WTC11 (cell line): ENCODE data around the gene BAIAP3. TPM values are rescaled to one million over a fixed set of nuclear protein-coding genes. Genes with fewer than 3 reads are reported as not detected.
A peak's percentile ranks its signal among the peaks of the same experiment; 100 is the strongest.

ENCODE experiments used
- ATAC-seq: fragments of 200-7000 bp; cut with Tn5 transposase; 2 replicates; pipeline ENCODE4 v1.10.0; 2021; ENCODE audit warnings: mild to moderate bottlenecking, moderate library complexity
- CTCF ChIA-PET: fragments of 300-600 bp; sonication (Branson Sonifier 250); formaldehyde crosslinking; loops from one replicate; lab custom pipeline; 2021; ENCODE audit warnings: antibody characterized with exemption; lab: Charles Lee
- POLR2A ChIA-PET: fragments of 350-600 bp; sonication (Branson Sonifier 250); formaldehyde crosslinking; loops from one replicate; lab custom pipeline; 2021; ENCODE audit warnings: antibody characterized with exemption; lab: Charles Lee
- DNase-seq: peaks from one replicate; pipeline ENCODE4 v3.0.0; 2021; ENCODE audit warnings: low spot score
- H3K27ac Mint-ChIP-seq: 2 replicates; pipeline ENCODE4 v1.8.0; 2021; ENCODE audit warnings: mixed read lengths
- H3K27me3 Mint-ChIP-seq: 2 replicates; pipeline ENCODE4 v1.8.0; 2021; ENCODE audit warnings: low read depth, mild to moderate bottlenecking, moderate library complexity, mixed read lengths
- H3K36me3 Mint-ChIP-seq: 2 replicates; pipeline ENCODE4 v1.8.0; 2021; ENCODE audit warnings: mixed read lengths
- H3K4me1 Mint-ChIP-seq: 2 replicates; pipeline ENCODE4 v1.8.0; 2022; ENCODE audit warnings: mixed read lengths
- H3K4me3 Mint-ChIP-seq: 2 replicates; pipeline ENCODE4 v1.8.0; 2021; ENCODE audit warnings: mild to moderate bottlenecking, moderate library complexity, mixed read lengths
- H3K9me3 Mint-ChIP-seq: 2 replicates; pipeline ENCODE4 v1.8.0; 2021; ENCODE audit warnings: mixed read lengths
- ETV6 ChIP-seq: sonication (generic); formaldehyde crosslinking; IDR thresholded peaks from 2 replicates; pipeline ENCODE4 v1.8.1; 2022; ENCODE audit warnings: mild to moderate bottlenecking, missing genetic modification reagents
- NFATC4 ChIP-seq: fragments of 250-450 bp; sonication (Bioruptor Pico); IDR thresholded peaks from 2 replicates; pipeline ENCODE4 v1.9.0; 2021; ENCODE audit warnings: mild to moderate bottlenecking
- SP1 ChIP-seq: sonication (generic); formaldehyde crosslinking; conservative IDR thresholded peaks from 2 replicates; pipeline ENCODE4 v1.8.1; 2022; ENCODE audit warnings: missing genetic modification reagents
- ZNF138 ChIP-seq: sonication (generic); formaldehyde crosslinking; conservative IDR thresholded peaks from 2 replicates; pipeline ENCODE4 v1.8.1; 2022; ENCODE audit warnings: mild to moderate bottlenecking, moderate library complexity, missing genetic modification reagents
- ZNF232 ChIP-seq: sonication (generic); formaldehyde crosslinking; IDR thresholded peaks from 2 replicates; pipeline ENCODE4 v1.8.0; 2022; ENCODE audit warnings: mild to moderate bottlenecking, missing genetic modification reagents
- ZNF263 ChIP-seq: sonication (generic); formaldehyde crosslinking; IDR thresholded peaks from 2 replicates; pipeline ENCODE4 v1.8.1; 2022; ENCODE audit warnings: low read depth, mild to moderate bottlenecking, moderate library complexity, missing genetic modification reagents
- ZNF317 ChIP-seq: sonication (generic); formaldehyde crosslinking; IDR thresholded peaks from 2 replicates; pipeline ENCODE4 v1.8.1; 2023; ENCODE audit warnings: low read depth, mild to moderate bottlenecking, moderate library complexity, missing genetic modification reagents, borderline replicate concordance
- ZNF671 ChIP-seq: fragments of 250-450 bp; sonication (Bioruptor Pico); IDR thresholded peaks from 2 replicates; pipeline ENCODE4 v1.8.0; 2021; ENCODE audit warnings: mild to moderate bottlenecking
- total RNA-seq: library from RNA; stranded (reverse); gene quantifications from 3 replicates; pipeline ENCODE4 v1.2.3, GENCODE V29; 2021
- TF ChIP-seq, protein P1 (sequence below): sonication (generic); formaldehyde crosslinking; IDR thresholded peaks from 2 replicates; pipeline ENCODE4 v1.8.0; 2023; ENCODE audit warnings: missing genetic modification reagents
- TF ChIP-seq, protein P2 (sequence below): sonication (generic); formaldehyde crosslinking; IDR thresholded peaks from 2 replicates; pipeline ENCODE4 v1.8.1; 2022; ENCODE audit warnings: mild to moderate bottlenecking, missing genetic modification reagents, moderate library complexity, borderline replicate concordance
- TF ChIP-seq, protein P3 (sequence below): sonication (generic); formaldehyde crosslinking; IDR thresholded peaks from 2 replicates; pipeline ENCODE4 v1.8.1; 2023; ENCODE audit warnings: mild to moderate bottlenecking, missing genetic modification reagents, moderate library complexity
- TF ChIP-seq, protein P4 (sequence below): fragments of 200-600 bp; IDR thresholded peaks from 2 replicates; pipeline ENCODE4 v1.8.0; 2022; ENCODE audit warnings: antibody characterized with exemption
- TF ChIP-seq, protein P5 (sequence below): sonication (generic); formaldehyde crosslinking; IDR thresholded peaks from 2 replicates; pipeline ENCODE4 v1.8.1; 2022; ENCODE audit warnings: missing genetic modification reagents, borderline replicate concordance
- TF ChIP-seq, protein P6 (sequence below): sonication (generic); formaldehyde crosslinking; IDR thresholded peaks from 2 replicates; pipeline ENCODE4 v1.8.1; 2023; ENCODE audit warnings: mild to moderate bottlenecking, missing genetic modification reagents
- TF ChIP-seq, protein P7 (sequence below): sonication (generic); formaldehyde crosslinking; IDR thresholded peaks from 2 replicates; pipeline ENCODE4 v1.8.0; 2023; ENCODE audit warnings: missing genetic modification reagents, mild to moderate bottlenecking, borderline replicate concordance

BAIAP3 gene
- total RNA-seq, 1 experiment from 2014 or later, result 18.8 TPM

DNA sequence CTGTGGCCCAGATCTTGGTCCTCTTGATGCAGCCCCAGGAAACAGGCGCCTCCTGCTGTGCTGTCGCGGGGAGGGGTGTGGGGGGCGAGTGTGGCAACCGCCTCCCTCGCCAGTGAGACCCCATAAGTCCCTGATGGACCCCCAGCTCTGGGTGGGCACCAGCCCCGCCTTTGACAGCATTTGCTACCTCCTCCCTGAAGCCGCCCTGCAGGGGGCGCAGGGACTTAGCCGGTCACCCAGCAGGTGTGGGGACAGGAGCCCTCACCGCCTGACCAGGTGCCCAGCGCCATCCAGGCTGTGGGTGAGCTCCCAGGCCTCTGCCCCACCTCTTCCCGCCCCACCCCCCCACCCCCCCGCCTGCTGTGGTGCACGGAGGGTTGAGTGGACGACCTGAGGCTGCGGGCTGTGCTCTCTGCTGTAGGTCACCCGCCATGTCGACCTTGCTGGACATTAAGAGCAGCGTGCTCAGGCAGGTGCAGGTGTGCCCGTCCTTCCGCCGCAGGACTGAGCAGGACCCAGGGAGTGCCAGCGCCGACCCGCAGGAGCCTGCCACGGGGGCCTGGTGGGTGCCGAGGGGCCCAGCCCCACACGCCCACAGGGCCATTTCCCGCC, 4.8 kb downstream of the BAIAP3 start:
- H3K27ac Mint-ChIP-seq, result no peak overlapping the region

DNA sequence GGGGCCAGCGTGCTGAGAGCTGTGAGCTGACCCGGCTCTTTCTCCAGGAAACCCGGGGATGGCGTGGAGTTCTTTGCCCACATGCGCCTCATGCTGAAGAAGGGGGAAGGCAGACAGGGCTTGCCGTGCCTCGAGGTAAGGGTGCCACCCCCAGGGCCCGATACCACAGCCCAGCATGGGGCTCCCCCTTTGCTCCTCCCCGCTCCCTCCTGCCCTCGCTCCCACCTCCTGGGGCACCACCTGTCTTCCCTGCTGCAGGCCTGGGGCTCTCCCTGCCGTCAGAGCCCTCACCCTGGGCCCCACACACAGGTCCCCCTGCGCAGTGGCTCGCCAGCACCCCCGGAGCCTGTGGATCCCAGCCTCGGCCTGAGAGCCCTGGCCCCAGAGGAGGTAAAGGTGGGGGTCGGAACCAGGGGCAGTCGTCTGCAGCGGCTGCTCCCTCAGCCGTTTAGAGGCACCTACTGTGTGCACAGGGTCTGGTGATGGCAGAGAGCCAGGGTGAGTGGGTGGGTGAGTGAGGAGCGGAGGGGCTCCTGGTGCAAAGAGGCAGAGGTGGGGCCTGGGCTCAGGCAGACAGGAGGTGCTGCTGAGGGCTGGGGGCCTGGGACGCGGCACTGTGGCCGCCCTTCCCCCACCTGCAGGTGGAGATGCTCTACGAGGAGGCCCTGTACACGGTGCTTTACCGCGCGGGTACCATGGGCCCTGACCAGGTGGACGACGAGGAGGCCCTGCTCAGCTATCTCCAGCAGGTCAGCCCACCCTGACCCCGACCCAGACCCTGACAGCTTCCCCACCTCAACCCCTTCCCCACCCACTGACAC, 5.6 kb downstream of the BAIAP3 start:
- H3K4me3 Mint-ChIP-seq, result no peak overlapping the region
- no peak for DNase-seq
- ChIA-PET CTCF (interaction anchor here (1.3 to 4.3 kb wide), 4 partner anchors 25 to 48 kb away, joined by 5 to 19 read pairs (median 6); no protein-coding TSS in a partner anchor), POLR2A (no interaction called here)
- H3K27me3 Mint-ChIP-seq, result peaks cover 27% of the 10 kb centered on the region
- no peaks in the 10 kb centered on the region for H3K9me3 Mint-ChIP-seq
- ATAC-seq, result no peak
- no peak overlapping the region for H3K27ac Mint-ChIP-seq
- no peaks in the 10 kb centered on the region for H3K36me3 Mint-ChIP-seq
- TF ChIP-seq, protein P1, sequence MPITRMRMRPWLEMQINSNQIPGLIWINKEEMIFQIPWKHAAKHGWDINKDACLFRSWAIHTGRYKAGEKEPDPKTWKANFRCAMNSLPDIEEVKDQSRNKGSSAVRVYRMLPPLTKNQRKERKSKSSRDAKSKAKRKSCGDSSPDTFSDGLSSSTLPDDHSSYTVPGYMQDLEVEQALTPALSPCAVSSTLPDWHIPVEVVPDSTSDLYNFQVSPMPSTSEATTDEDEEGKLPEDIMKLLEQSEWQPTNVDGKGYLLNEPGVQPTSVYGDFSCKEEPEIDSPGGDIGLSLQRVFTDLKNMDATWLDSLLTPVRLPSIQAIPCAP (CRISPR knock-in tag), result no peak
- TF ChIP-seq ZNF671 (CRISPR knock-in tag) (no peak), NFATC4 (CRISPR knock-in tag) (no peak), ZNF263 (CRISPR knock-in tag) (no peak), ZNF317 (CRISPR knock-in tag) (no peak), ETV6 (no peak)
- TF ChIP-seq, protein P2, sequence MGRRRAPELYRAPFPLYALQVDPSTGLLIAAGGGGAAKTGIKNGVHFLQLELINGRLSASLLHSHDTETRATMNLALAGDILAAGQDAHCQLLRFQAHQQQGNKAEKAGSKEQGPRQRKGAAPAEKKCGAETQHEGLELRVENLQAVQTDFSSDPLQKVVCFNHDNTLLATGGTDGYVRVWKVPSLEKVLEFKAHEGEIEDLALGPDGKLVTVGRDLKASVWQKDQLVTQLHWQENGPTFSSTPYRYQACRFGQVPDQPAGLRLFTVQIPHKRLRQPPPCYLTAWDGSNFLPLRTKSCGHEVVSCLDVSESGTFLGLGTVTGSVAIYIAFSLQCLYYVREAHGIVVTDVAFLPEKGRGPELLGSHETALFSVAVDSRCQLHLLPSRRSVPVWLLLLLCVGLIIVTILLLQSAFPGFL, result no peak
- TF ChIP-seq, protein P3, sequence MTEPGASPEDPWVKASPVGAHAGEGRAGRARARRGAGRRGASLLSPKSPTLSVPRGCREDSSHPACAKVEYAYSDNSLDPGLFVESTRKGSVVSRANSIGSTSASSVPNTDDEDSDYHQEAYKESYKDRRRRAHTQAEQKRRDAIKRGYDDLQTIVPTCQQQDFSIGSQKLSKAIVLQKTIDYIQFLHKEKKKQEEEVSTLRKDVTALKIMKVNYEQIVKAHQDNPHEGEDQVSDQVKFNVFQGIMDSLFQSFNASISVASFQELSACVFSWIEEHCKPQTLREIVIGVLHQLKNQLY (CRISPR knock-in tag), result no peak
- TF ChIP-seq, all 79 proteins: peak for 0
- peaks cover 7% of the 10 kb centered on the region for H3K4me1 Mint-ChIP-seq

More for the DNA sequence above, 4.8 kb downstream of the BAIAP3 start:
- TF ChIP-seq, protein P4, sequence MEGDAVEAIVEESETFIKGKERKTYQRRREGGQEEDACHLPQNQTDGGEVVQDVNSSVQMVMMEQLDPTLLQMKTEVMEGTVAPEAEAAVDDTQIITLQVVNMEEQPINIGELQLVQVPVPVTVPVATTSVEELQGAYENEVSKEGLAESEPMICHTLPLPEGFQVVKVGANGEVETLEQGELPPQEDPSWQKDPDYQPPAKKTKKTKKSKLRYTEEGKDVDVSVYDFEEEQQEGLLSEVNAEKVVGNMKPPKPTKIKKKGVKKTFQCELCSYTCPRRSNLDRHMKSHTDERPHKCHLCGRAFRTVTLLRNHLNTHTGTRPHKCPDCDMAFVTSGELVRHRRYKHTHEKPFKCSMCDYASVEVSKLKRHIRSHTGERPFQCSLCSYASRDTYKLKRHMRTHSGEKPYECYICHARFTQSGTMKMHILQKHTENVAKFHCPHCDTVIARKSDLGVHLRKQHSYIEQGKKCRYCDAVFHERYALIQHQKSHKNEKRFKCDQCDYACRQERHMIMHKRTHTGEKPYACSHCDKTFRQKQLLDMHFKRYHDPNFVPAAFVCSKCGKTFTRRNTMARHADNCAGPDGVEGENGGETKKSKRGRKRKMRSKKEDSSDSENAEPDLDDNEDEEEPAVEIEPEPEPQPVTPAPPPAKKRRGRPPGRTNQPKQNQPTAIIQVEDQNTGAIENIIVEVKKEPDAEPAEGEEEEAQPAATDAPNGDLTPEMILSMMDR, result 0 out of 2 replicates have a peak, but pooled peaks have one; percentile 25
- TF ChIP-seq, protein P5, sequence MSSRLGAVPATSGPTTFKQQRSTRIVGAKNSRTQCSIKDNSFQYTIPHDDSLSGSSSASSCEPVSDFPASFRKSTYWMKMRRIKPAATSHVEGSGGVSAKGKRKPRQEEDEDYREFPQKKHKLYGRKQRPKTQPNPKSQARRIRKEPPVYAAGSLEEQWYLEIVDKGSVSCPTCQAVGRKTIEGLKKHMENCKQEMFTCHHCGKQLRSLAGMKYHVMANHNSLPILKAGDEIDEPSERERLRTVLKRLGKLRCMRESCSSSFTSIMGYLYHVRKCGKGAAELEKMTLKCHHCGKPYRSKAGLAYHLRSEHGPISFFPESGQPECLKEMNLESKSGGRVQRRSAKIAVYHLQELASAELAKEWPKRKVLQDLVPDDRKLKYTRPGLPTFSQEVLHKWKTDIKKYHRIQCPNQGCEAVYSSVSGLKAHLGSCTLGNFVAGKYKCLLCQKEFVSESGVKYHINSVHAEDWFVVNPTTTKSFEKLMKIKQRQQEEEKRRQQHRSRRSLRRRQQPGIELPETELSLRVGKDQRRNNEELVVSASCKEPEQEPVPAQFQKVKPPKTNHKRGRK (CRISPR knock-in tag), result no peak
- Mint-ChIP-seq H3K4me1 (peaks cover 3% of the 10 kb centered on the region), H3K36me3 (no peaks in the 10 kb centered on the region), H3K4me3 (no peak overlapping the region), H3K9me3 (no peaks in the 10 kb centered on the region), H3K27me3 (peaks cover 29% of the 10 kb centered on the region)
- ChIA-PET POLR2A (no interaction called here), CTCF (interaction anchor here (0.6 to 4.3 kb wide), 11 partner anchors 10 to 457 kb away, joined by 3 to 19 read pairs (median 5); partner anchors contain the start of genes NUBP2, SPSB3 and UQCC4)
- ATAC-seq, result no peak
- DNase-seq, result peak; percentile 63

DNA sequence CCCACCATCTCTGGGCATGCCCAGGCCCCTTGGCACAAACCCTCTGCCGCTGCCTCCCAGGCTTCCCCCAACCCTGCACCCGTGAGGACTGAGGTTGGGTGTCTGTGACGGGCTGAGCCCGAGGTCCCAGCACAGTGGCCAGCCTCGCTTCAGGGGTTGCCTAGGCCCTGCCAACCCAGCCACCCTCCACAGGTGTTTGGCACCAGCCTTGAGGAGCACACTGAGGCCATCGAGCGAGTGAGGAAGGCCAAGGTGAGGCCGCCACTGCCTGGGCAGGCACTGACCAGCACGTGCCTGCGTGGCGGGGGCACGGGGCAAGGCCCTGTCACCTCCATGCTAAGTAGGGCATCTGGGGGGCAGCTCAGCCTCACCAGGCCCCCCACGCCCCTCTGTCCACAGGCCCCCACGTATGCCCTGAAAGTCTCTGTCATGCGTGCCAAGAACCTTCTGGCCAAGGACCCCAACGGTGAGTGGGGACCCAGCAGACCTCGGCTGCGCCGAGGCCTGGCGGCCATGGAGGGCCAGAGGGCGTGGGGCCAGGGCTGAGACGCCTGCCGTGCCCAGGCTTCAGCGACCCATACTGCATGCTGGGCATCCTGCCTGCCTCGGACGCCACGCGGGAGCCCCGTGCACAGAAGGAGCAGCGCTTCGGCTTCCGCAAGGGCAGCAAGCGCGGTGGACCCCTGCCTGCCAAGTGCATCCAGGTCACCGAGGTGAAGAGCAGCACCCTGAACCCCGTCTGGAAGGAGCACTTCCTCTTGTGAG, 7.5 kb downstream of the BAIAP3 start:
- no peak overlapping the region for H3K4me3 Mint-ChIP-seq
- H3K9me3 Mint-ChIP-seq, result no peaks in the 10 kb centered on the region
- no peaks in the 10 kb centered on the region for H3K36me3 Mint-ChIP-seq
- H3K27me3 Mint-ChIP-seq, result peaks cover 9% of the 10 kb centered on the region
- CTCF ChIA-PET, result interaction anchor here (1.4 kb wide), 1 partner anchor 9 kb away, joined by 3 read pairs; no protein-coding TSS in a partner anchor
- DNase-seq, result no peak
- H3K4me1 Mint-ChIP-seq, result peaks cover 4% of the 10 kb centered on the region
- POLR2A ChIA-PET, result interaction anchor here (1.8 kb wide), 1 partner anchor 8 kb away, joined by 6 read pairs; the partner anchor contains the start of gene BAIAP3
- no peak for ATAC-seq
- no peak overlapping the region for H3K27ac Mint-ChIP-seq
- TF ChIP-seq, protein P6, sequence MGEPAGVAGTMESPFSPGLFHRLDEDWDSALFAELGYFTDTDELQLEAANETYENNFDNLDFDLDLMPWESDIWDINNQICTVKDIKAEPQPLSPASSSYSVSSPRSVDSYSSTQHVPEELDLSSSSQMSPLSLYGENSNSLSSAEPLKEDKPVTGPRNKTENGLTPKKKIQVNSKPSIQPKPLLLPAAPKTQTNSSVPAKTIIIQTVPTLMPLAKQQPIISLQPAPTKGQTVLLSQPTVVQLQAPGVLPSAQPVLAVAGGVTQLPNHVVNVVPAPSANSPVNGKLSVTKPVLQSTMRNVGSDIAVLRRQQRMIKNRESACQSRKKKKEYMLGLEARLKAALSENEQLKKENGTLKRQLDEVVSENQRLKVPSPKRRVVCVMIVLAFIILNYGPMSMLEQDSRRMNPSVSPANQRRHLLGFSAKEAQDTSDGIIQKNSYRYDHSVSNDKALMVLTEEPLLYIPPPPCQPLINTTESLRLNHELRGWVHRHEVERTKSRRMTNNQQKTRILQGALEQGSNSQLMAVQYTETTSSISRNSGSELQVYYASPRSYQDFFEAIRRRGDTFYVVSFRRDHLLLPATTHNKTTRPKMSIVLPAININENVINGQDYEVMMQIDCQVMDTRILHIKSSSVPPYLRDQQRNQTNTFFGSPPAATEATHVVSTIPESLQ (CRISPR knock-in tag), result no peak
- TF ChIP-seq, protein P7, sequence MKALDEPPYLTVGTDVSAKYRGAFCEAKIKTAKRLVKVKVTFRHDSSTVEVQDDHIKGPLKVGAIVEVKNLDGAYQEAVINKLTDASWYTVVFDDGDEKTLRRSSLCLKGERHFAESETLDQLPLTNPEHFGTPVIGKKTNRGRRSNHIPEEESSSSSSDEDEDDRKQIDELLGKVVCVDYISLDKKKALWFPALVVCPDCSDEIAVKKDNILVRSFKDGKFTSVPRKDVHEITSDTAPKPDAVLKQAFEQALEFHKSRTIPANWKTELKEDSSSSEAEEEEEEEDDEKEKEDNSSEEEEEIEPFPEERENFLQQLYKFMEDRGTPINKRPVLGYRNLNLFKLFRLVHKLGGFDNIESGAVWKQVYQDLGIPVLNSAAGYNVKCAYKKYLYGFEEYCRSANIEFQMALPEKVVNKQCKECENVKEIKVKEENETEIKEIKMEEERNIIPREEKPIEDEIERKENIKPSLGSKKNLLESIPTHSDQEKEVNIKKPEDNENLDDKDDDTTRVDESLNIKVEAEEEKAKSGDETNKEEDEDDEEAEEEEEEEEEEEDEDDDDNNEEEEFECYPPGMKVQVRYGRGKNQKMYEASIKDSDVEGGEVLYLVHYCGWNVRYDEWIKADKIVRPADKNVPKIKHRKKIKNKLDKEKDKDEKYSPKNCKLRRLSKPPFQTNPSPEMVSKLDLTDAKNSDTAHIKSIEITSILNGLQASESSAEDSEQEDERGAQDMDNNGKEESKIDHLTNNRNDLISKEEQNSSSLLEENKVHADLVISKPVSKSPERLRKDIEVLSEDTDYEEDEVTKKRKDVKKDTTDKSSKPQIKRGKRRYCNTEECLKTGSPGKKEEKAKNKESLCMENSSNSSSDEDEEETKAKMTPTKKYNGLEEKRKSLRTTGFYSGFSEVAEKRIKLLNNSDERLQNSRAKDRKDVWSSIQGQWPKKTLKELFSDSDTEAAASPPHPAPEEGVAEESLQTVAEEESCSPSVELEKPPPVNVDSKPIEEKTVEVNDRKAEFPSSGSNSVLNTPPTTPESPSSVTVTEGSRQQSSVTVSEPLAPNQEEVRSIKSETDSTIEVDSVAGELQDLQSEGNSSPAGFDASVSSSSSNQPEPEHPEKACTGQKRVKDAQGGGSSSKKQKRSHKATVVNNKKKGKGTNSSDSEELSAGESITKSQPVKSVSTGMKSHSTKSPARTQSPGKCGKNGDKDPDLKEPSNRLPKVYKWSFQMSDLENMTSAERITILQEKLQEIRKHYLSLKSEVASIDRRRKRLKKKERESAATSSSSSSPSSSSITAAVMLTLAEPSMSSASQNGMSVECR (CRISPR knock-in tag), result no peak
- TF ChIP-seq ZNF138 (no peak), SP1 (CRISPR knock-in tag) (no peak), ZNF232 (CRISPR knock-in tag) (no peak)
